LNCAP (cell line): ENCODE data around the gene JUND.

Source experiments
- TF ChIP-seq, protein P1 (sequence below): fragments of 450-650 bp; IDR thresholded peaks from 2 replicates; pipeline ENCODE4 v1.5.1; 2017; ENCODE audit warnings: mild to moderate bottlenecking

JUND gene

GRCh38 chr19:18291019-18291524, 9.7 kb upstream of the JUND start:
- TF ChIP-seq, protein P1, sequence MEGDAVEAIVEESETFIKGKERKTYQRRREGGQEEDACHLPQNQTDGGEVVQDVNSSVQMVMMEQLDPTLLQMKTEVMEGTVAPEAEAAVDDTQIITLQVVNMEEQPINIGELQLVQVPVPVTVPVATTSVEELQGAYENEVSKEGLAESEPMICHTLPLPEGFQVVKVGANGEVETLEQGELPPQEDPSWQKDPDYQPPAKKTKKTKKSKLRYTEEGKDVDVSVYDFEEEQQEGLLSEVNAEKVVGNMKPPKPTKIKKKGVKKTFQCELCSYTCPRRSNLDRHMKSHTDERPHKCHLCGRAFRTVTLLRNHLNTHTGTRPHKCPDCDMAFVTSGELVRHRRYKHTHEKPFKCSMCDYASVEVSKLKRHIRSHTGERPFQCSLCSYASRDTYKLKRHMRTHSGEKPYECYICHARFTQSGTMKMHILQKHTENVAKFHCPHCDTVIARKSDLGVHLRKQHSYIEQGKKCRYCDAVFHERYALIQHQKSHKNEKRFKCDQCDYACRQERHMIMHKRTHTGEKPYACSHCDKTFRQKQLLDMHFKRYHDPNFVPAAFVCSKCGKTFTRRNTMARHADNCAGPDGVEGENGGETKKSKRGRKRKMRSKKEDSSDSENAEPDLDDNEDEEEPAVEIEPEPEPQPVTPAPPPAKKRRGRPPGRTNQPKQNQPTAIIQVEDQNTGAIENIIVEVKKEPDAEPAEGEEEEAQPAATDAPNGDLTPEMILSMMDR: no peak

DNA sequence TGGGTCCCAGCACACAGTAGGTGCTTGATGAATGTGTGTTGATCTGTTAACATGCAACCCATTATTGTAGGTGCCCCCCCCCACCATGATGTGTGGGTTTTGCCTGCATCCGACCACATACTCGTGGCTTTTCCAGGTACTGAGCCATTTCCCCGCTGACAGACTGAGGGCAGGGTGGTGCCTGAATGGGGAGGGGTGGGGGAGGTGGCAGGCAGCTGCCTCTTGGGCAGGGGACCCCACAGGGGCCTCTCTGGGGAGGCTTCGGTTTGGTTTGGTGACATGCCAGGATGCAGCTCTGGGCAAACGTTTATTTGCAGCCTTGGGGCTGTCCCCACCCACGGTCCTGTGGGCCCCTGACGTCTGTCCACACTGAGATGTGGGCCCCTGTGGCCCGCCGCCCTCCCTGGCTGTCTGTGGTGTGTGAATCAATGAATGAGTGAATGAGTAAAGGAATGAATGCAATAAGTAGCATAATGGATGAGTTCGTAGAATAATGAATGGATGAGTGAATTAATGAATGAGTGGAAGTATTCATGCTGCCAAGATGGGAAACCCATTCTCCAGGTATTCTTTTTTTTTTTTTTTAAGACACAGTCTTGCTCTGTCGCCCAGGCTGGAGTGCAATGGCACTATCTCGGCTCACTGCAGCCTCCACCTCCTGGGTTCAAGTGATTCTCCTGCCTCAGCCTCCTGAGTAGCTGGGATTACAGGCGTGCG, 9.0 kb upstream of the JUND start:
- TF ChIP-seq, protein P1: no peak

GRCh38 chr19:18289471-18290301, 8.3 kb upstream of the JUND start:
- TF ChIP-seq, protein P1: no peak

DNA sequence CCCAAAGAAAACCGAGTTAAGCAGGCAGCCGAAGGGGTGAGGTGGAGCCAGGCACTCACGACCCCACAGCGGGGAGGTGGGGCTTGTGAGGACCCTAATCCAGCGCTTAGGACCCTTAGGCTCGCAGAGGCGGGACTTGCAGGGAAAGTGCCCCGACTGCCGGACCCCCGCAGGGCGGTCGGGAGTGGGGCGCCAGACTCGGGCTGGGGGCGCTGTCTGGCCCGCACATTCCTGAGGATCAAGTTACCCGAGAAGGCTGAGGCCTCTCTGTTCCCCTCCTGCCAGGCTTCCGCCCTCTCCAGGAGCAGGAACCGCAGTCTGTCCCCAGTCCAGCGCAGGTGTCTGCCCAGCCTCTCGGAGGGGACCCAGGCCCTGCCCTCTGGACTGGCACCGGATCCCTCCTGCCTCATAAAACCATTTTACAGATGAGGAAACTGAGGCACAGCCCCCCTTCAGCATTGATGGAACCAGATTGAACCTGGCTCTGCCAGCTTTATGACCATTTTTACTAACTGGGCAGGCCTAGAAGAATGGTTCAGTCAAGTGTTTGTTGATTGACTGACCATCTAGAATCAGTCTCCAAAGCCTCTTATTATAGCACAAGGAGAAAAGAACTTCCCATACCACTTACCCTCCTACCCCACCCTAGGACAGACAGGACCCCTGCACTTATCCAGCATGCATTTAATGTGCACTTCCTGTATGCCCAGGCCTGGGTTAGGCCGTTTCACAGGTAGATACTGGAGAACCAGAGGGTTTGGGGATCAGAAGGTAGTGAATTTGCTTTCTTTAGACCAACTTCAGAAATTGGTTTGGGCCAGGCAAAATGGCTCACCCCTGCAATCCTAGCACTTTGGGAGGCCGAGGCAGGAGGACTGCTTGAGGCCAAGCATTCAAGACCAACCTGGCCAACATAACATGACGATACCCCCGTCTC, 6.7 kb upstream of the JUND start:
- TF ChIP-seq, protein P1: no peak

- TF ChIP-seq, protein P1: no peak
Observed at GRCh38 chr19:18286973-18287635, 5.7 kb upstream of the JUND start.

DNA sequence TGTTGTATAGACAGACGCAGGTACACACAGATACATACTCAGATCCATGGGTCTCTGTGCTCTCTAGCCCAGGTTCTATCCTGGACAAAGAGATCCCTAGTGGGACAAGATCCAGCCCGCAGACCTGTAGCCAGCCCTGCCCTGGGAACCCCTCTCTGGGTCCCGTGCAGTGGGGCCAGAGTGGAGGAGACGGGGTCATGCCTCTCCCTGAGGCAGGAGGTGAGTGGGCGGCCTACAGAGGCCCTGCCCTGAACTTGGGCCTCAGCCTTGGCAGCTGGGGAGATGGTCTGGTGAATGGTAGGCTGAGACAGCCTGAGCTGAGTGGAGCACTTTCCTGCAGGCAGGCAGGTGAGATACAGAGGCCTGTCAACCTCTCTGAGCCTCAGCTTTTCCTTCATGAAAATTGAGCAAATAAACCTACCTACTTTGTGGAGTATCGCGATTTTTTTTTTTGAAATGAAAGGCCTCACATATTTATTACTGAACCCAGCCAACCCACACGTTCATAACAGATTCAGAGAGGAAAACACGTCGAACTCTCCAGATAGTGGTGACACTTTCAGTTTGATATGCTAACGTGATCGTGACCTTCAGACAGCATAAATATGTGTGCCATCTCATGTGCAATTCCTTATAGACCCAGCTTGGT, 3.4 kb upstream of the JUND start:
- TF ChIP-seq, protein P1: no peak
